ENCODE measurements around the gene ZMYM4.

GRCh38 chr1:35461966-35462651 is 193.6 kb downstream of the ZMYM4 start:
- TF ChIP-seq YY1 (IDR thresholded peaks at IDR 0.05; ENCODE audit: insufficient read depth, insufficient read length): no peak
- no peak for TF ChIP-seq ZNF274 (IDR thresholded peaks at IDR 0.05; ENCODE audit: low read depth, low read length)
